ENCODE measurements around the gene CPNE8.

The CPNE8 gene

DNA sequence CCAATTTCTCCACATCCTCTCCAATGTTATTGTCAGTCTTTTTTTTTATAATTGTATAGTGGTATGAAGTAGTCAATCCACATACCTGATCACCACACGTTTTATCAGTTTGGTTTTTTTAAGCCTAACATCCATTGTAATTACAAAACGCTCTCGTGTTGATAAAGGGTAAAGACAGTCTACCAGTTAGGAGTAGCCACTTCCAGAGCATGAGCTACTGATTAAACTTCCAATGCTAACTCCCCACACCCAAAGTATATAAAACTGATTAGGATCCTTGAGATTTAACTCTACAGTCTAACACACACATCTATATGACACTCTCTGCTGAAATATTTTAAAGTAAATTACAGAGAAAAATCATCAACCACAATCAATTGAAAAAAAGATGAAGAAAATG, 20.7 kb downstream of the CPNE8 start:
- no peak for TF ChIP-seq CTCF (IDR thresholded peaks at IDR 0.05; ENCODE audit: extremely low read depth, missing control alignments)
- DNase-seq (ENCODE audit: low spot score): no peak

- TF ChIP-seq CTCF (IDR thresholded peaks at IDR 0.05; ENCODE audit: extremely low read depth, missing control alignments): no peak
- no peak for DNase-seq (ENCODE audit: low spot score)
These were observed 21.7 kb downstream of the CPNE8 start for GRCh38 chr12:38883629-38884134.

- no peak for TF ChIP-seq CTCF (IDR thresholded peaks at IDR 0.05; ENCODE audit: extremely low read depth, missing control alignments)
- no peak for DNase-seq (ENCODE audit: low spot score)
These were observed 25.1 kb downstream of the CPNE8 start for GRCh38 chr12:38880288-38880687.

- no peak for DNase-seq (ENCODE audit: low spot score)
- no peak for TF ChIP-seq CTCF (IDR thresholded peaks at IDR 0.05; ENCODE audit: extremely low read depth, missing control alignments)
These were observed 26.4 kb downstream of the CPNE8 start for GRCh38 chr12:38878986-38879385.

DNA sequence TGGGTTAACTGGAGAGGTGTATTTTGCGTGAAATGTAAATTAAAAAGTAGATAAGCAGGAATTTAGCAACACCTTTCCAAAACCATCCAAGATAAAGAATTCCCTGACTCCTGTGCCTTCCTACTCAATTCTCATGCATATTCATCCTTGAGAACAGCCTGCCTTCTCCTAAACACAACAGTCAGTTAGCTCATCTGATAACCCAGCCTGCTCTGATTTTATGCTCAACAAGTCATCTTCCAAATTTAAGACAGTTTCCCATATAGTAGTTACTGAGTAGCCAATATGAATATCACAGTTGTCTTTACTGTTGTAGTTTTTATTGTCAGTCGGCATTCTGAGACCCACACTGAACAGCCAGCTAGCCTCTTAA, 27.1 kb downstream of the CPNE8 start:
- no peak for DNase-seq (ENCODE audit: low spot score)
- no peak for TF ChIP-seq CTCF (IDR thresholded peaks at IDR 0.05; ENCODE audit: extremely low read depth, missing control alignments)

GRCh38 chr12:38875586-38876228, 29.7 kb downstream of the CPNE8 start:
- DNase-seq (ENCODE audit: low spot score): no peak
- TF ChIP-seq CTCF (IDR thresholded peaks at IDR 0.05; ENCODE audit: extremely low read depth, missing control alignments): no peak

- no peak for TF ChIP-seq CTCF (IDR thresholded peaks at IDR 0.05; ENCODE audit: extremely low read depth, missing control alignments)
- DNase-seq (ENCODE audit: low spot score): no peak
These were observed 32.8 kb downstream of the CPNE8 start for GRCh38 chr12:38872561-38872960.
